ENCODE measurements around the gene ARID2. TPM values are rescaled to one million over a fixed set of nuclear protein-coding genes. Genes with fewer than 3 reads are reported as not detected.
A peak's percentile ranks its signal among the peaks of the same experiment; 100 is the strongest.

Gene ARID2
- total and polyA plus RNA-seq, 2 of the 13 experiments (the other 11 are each of a cell fraction or from before 2014, with no cell fraction given), result 15.9 to 22.2 TPM

- Histone ChIP-seq H3K27me3 (ENCODE audit: control insufficient read depth in 1 of 2, insufficient read depth in 2 of 2, low read length in 2 of 2) (no peaks in the 10 kb centered on the region; a peak in 1 of 5 replicates), H3K9ac (ENCODE audit: insufficient read depth, low read depth, low read length) (no peak overlapping the region), H2AFZ (ENCODE audit: low read length) (no peak overlapping the region), H3K36me3 (replicated peaks in 1 of 2; ENCODE audit: control insufficient read depth in 1 of 2, insufficient read depth in 2 of 2, low read length in 2 of 2) (no peaks in the 10 kb centered on the region), H3K27ac (ENCODE audit: extremely low read length, insufficient read depth, low read length) (no peak overlapping the region), H3K4me3 (replicated peaks in 1 of 3; ENCODE audit: insufficient read depth in 1 of 3, low read depth in 2 of 3, low read length in 3 of 3) (no peak overlapping the region), H3K79me2 (ENCODE audit: insufficient read depth, low read length) (no peaks in the 10 kb centered on the region), H3K9me3 (ENCODE audit: low read length) (no peaks in the 10 kb centered on the region), H4K20me1 (ENCODE audit: insufficient read depth, low read length) (no peaks in the 10 kb centered on the region), H3K4me2 (ENCODE audit: low read depth, low read length) (no peak overlapping the region), H3K4me1 (ENCODE audit: insufficient read depth, low read length) (no peaks in the 10 kb centered on the region)
- DNase-seq (ENCODE audit: low spot score) (no peak), ATAC-seq (no peak), FAIRE-seq (no peak)
- TF ChIP-seq KDM5B (CRISPR knock-in tag; IDR thresholded peaks at IDR 0.05; ENCODE audit: borderline replicate concordance), result no peak
- TF ChIP-seq ZNF263 (CRISPR knock-in tag; IDR thresholded peaks at IDR 0.05), result no peak
- TF ChIP-seq ZNF317 (CRISPR knock-in tag; IDR thresholded peaks at IDR 0.05), result peak; percentile 59; the same call in 1 of the 2 replicates
- TF ChIP-seq, protein P1, sequence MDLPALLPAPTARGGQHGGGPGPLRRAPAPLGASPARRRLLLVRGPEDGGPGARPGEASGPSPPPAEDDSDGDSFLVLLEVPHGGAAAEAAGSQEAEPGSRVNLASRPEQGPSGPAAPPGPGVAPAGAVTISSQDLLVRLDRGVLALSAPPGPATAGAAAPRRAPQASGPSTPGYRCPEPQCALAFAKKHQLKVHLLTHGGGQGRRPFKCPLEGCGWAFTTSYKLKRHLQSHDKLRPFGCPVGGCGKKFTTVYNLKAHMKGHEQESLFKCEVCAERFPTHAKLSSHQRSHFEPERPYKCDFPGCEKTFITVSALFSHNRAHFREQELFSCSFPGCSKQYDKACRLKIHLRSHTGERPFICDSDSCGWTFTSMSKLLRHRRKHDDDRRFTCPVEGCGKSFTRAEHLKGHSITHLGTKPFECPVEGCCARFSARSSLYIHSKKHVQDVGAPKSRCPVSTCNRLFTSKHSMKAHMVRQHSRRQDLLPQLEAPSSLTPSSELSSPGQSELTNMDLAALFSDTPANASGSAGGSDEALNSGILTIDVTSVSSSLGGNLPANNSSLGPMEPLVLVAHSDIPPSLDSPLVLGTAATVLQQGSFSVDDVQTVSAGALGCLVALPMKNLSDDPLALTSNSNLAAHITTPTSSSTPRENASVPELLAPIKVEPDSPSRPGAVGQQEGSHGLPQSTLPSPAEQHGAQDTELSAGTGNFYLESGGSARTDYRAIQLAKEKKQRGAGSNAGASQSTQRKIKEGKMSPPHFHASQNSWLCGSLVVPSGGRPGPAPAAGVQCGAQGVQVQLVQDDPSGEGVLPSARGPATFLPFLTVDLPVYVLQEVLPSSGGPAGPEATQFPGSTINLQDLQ (CRISPR knock-in tag; IDR thresholded peaks at IDR 0.05), result no peak
- no peak for TF ChIP-seq GFI1 (CRISPR knock-in tag; IDR thresholded peaks at IDR 0.05; ENCODE audit: borderline replicate concordance)
- TF ChIP-seq LCORL (IDR thresholded peaks at IDR 0.05), result 0 out of 2 replicates have a peak, but pooled peaks have one; percentile 34
- TF ChIP-seq LCORL (CRISPR knock-in tag; IDR thresholded peaks at IDR 0.05), result no peak
- no TSS peak for BruUV-seq (replicated peaks)
- WGBS (ENCODE audit: low lambda C conversion rate), result 38% methylated on average over 4 of the region's 4 CpGs
- in situ Hi-C loops (cut with HindIII; ENCODE audit: extremely low pct_ligation_motif_present, low pct_unique_long_range_greater_than_20kb), result no loop called here
- intact Hi-C loops (cut with micrococcal nuclease; ENCODE audit: unreplicated experiment), result no loop called here
- POLR2A ChIA-PET, result no interaction called here
- CTCF ChIA-PET (ENCODE audit: low intra/inter-chr PET ratio, low total read pairs), result no interaction called here
Measured at GRCh38 chr12:45701296-45701695, 28.2 kb upstream of the ARID2 start.

GRCh38 chr12:45703942-45704341, 25.6 kb upstream of the ARID2 start:
- POLR2A ChIA-PET, result no interaction called here
- Histone ChIP-seq H3K4me1 (ENCODE audit: insufficient read depth, low read length) (no peaks in the 10 kb centered on the region), H3K4me3 (replicated peaks in 1 of 3; ENCODE audit: insufficient read depth in 1 of 3, low read depth in 2 of 3, low read length in 3 of 3) (no peak overlapping the region), H3K4me2 (ENCODE audit: low read depth, low read length) (no peak overlapping the region), H3K36me3 (replicated peaks in 1 of 2; ENCODE audit: control insufficient read depth in 1 of 2, insufficient read depth in 2 of 2, low read length in 2 of 2) (no peaks in the 10 kb centered on the region), H3K9me3 (ENCODE audit: low read length) (no peaks in the 10 kb centered on the region), H4K20me1 (ENCODE audit: insufficient read depth, low read length) (no peaks in the 10 kb centered on the region), H3K27me3 (ENCODE audit: control insufficient read depth in 1 of 2, insufficient read depth in 2 of 2, low read length in 2 of 2) (no peaks in the 10 kb centered on the region; a peak in 1 of 5 replicates), H3K79me2 (ENCODE audit: insufficient read depth, low read length) (no peaks in the 10 kb centered on the region), H3K9ac (ENCODE audit: insufficient read depth, low read depth, low read length) (no peak overlapping the region), H2AFZ (ENCODE audit: low read length) (no peak overlapping the region), H3K27ac (ENCODE audit: extremely low read length, insufficient read depth, low read length) (no peak overlapping the region)
- intact Hi-C loops (cut with micrococcal nuclease; ENCODE audit: unreplicated experiment) (no loop called here), in situ Hi-C loops (cut with HindIII; ENCODE audit: extremely low pct_ligation_motif_present, low pct_unique_long_range_greater_than_20kb) (no loop called here)
- FAIRE-seq (no peak), ATAC-seq (no peak), DNase-seq (ENCODE audit: low spot score) (no peak)
- CTCF ChIA-PET (ENCODE audit: low intra/inter-chr PET ratio, low total read pairs), result no interaction called here
- no TSS peak for BruUV-seq (replicated peaks)
- TF ChIP-seq GZF1 (CRISPR knock-in tag; IDR thresholded peaks at IDR 0.05) (no peak), ZNF512 (CRISPR knock-in tag; IDR thresholded peaks at IDR 0.05) (no peak), SNAI1 (CRISPR knock-in tag; IDR thresholded peaks at IDR 0.05; ENCODE audit: borderline replicate concordance) (no peak), ZNF614 (CRISPR knock-in tag; IDR thresholded peaks at IDR 0.05; ENCODE audit: borderline replicate concordance) (no peak), CREM (IDR thresholded peaks at IDR 0.05) (no peak), CREM (CRISPR knock-in tag; IDR thresholded peaks at IDR 0.05) (no peak), KDM6A (CRISPR knock-in tag; IDR thresholded peaks at IDR 0.05; ENCODE audit: low read depth) (no peak), ZBTB8A (CRISPR knock-in tag; IDR thresholded peaks at IDR 0.05; ENCODE audit: borderline replicate concordance, low read depth) (no peak), SNAPC2 (CRISPR knock-in tag; IDR thresholded peaks at IDR 0.05) (no peak)
- TF ChIP-seq, protein P2, sequence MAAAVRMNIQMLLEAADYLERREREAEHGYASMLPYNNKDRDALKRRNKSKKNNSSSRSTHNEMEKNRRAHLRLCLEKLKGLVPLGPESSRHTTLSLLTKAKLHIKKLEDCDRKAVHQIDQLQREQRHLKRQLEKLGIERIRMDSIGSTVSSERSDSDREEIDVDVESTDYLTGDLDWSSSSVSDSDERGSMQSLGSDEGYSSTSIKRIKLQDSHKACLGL (CRISPR knock-in tag; IDR thresholded peaks at IDR 0.05), result no peak

All from HepG2 (cell line).